RPMI8226 (cell line): Measurements from ENCODE around the gene USP10.

ENCODE experiments used
- DNase-seq: peaks from one replicate; pipeline ENCODE4 v3.0.0-alpha.2; 2015

USP10 gene

GRCh38 chr16:84753412-84754326, 53.9 kb downstream of the USP10 start:
- DNase-seq = no peak

DNA sequence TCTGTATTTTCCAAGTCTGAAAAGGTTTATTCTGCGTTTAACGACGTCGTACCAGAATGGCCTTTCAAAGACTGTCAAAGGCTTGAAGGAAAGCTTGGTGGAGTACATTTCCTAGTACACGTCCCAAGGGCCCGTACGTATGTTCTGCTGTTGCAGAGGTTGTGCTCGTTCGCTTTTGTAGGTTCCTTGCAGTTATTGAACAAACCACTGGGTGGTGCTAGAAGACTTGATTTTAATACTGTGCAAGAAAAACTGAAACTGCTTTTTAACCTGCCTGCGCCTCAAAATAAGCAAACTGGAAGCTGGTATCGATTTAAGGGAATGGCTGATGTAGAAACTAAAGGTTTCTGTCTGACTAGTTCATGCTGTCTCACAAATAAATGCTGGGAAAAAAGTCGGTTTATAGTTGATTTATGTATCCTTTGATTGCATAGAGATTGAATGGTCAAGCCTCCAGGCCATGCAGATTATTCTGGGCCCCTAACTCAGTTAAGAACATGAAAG, 54.6 kb downstream of the USP10 start:
- peak; percentile 74 for DNase-seq

DNA sequence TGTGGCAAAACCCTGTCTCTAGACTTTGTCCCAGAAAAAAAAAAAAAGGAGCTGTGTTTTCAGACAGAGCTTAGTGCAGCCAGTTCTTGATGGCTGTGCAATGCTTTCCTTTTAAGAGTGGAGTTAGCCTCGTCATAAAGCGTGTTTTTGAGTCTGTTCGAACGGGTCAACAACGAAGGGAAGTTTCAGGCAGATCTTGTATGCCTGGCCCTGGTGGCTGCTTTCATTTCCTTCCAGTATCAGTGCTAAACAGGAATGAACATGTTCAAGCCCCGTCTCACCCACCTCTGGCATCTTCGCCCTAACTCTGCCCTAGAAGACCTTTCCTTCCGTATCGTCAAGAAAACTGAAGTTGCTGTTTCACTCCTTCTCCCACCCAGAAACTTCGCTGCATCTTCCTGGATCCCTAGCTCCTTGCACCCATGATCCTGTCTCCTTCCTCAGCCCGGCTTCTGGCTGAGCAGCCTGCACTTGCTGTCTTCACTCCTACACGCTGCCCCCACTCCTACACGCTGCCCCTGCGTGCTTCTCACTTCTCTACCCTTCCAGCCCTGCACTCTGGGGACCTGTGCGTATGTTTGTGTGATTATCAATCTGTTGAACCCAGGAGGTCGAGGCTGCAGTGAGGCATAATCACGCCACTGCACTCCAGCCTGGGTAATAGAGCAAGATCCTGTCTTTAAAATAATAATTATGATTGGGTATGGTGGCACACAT, 55.3 kb downstream of the USP10 start:
- DNase-seq = no peak

DNA sequence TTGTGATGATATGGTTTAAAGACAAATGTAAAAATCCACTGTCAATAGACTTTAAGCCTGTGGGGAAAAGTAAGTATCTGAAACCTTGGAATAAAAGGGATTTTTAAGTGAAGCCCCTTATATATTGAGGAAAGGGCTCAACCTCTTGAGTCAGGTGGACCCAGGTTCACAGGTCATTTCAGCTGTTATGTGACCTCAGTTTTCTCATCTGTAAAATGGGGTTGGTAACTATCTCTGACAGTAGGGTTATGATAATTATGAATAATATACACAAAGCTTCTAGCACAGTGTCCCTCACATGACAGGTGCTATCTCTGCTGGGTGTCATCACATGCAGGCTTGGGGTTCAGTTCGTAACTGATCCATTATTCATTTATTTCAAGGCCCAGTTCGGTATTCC, 57.0 kb downstream of the USP10 start:
- no peak for DNase-seq

- no peak for DNase-seq
Measured at GRCh38 chr16:84758627-84759026, 58.8 kb downstream of the USP10 start.

DNA sequence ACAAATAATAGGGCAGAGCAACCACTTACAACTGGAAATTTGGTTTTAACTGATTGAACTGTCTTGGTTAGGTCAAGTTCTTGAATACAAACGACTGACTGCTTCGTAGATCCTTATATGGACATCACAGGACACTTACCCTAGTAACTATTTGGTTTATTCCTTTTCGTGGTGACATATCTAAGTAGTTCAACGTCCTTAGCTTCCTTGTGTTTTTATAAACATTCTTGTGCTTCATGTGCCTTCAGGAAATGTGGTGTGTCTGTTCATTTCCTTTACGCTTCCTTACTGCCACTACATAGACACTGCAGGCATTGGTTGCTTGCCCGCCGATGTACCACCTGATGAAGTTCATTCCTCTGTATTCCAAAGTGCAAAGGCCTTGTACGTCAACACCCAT, 59.3 kb downstream of the USP10 start:
- DNase-seq = no peak

DNA sequence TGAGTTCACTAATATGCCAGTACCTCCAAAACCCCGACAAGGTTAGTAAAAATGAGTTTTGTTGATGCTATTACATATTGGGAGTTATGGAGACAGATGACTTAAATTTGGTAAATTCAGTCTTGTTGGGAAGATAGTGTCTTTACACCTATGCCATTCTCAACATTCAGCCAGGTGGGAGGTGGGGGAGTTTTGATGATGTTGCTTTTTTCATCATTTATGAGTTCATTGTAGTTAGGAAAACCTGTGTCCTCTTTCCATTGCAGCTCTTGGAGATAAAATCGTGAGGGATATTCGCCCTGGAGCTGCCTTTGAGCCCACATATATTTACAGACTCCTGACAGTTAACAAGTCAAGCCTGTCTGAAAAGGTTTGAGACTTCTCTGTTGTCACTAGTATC, 60.1 kb downstream of the USP10 start:
- no peak for DNase-seq

DNA sequence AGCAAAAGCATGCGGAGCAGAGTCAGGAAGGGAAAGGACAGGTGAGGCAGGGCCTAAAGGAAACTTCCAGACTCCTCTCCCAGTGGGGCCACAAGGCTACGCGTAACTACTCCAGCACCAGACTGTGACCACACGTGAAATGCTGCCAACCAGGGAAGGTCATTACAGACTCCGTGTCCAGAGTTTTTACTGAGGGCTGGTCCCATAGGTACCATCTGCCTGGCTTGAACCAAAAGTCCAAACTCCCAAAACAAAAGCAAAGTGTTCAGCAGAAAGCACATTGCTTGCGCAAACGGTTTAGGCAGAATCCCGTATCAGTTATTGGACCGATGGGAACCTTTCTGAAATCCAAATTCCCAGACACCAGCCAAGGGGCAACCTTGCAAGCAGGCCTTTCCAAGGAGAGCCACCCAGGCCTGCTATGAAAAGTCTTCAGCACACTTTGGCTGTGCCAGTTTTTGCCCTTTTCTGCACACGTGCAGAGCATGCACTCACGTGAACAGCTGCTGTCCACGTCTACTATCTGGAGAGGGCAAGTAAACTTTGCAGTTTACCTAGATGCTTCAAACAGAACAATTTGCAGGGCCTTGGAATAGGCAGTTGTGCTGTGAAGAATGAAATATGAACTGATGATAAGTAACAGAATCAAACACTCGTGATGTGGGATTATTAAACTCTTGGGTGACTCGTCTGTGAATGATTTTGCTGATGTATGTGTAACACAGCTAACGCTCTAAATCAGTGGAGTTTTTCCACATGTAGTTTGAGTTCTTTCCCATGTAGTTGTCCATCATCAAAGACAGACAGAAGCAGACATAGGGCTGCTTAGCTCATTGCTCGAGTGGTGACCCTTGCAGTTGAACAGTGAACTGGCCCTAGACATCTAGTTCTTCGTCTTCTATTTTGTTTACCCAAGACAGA, 61.9 kb downstream of the USP10 start:
- no peak for DNase-seq

DNA sequence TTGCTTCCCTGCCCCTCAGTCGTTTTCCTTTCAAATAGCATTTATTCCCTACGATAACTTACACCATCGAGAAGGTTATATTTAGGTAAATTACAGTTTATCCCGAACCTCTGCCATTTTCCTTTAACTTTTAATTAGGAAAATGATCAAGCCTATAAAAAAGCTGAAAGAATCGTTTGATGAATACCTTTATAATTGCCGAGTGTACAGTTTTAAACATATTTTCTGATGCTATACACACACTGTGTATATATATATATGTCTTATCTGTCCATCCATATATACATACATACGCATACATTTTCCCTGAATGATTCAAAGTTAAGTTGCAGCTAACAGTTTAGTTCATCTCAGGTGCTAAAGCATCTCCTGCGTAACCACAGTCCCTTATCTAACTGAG, 63.4 kb downstream of the USP10 start:
- DNase-seq = no peak

DNA sequence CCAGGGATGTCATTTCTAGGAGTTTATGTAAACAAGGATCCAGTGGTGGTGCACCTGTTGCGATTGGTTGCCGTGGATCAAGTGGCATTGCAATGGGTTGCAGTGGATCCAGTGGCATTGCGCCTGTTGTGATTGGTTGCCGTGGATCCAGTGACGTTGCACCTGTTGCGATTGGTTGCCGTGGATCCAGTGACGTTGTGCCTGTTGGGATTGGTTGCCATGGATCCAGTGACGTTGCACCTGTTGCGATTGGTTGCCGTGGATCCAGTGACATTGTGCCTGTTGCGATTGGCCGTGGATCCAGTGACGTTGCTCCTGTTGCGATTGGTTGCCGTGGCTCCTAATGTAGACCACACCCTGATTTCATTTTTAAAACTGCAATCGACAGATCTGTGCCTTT, 63.8 kb downstream of the USP10 start:
- DNase-seq = no peak

GRCh38 chr16:84764970-84765369, 65.2 kb downstream of the USP10 start:
- DNase-seq = no peak

- DNase-seq = no peak
Measured at GRCh38 chr16:84765616-84766580, 66.1 kb downstream of the USP10 start.

DNA sequence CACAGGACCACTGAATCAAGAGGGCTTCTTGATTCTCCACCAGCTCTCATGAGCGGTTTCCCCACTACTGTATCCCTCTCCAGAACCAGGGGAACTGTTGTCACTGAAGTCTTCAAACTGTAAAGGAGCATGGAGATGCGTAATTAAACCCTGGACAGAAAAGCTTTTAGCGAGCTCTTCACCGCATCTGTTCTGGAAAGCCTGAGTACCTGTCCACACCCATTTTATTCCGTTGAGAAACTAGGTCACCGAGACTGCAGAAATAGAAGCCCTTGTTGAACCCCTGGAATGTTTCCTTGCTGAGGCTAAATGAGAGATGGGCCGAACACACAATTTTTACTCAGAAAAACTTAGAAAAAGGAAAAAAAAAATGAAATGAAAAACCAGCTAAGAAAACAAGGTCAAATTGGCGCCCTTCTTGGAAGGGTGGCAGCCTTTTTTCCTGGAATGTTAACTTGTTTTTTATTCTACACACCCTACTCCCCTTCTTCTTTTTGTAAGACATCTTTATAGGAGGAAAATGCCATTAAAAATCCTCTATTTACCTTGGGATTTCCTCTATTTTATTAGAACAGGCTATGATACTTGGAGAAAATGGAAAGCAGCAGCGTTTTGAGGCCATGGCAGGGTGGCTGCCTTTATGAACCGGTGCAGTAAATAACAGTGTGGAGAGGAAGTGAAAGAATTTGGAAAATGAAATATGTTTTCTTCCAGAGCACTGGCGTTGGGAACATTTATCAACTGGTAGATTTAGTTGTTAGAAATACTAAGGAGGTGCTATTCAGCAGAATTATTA, 67.4 kb downstream of the USP10 start:
- no peak for DNase-seq

DNA sequence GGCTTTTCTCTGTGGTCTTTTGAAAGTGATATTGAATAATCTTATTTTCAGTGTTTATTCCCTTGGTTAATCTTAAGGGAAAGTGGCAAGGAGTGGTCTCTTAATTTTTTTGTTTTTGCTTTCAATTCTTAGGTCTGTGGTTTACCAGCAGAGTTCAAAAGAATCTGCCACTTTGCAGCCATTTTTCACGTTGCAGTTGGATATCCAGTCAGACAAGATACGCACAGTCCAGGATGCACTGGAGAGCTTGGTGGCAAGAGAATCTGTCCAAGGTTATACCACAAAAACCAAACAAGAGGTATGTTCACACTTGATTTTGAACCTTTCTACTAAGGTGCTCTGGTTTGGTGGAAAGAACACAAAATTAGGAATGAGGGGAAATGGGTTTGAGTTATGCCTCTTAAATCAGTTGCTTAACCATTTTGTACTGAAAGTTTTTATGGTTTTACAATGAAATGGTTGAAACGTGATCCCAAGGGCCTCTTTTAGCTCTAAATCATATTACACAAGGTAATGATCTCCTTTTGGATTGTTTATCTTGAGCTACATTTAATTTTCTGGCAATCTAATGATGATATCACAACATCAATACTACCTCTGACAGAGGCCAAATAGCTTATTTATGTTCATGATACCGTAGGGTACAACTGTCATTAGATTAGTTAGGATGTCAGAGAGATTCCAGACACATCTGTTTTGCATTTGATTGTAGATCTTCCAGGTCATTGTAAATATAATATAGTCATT, 68.4 kb downstream of the USP10 start:
- no peak for DNase-seq

DNA sequence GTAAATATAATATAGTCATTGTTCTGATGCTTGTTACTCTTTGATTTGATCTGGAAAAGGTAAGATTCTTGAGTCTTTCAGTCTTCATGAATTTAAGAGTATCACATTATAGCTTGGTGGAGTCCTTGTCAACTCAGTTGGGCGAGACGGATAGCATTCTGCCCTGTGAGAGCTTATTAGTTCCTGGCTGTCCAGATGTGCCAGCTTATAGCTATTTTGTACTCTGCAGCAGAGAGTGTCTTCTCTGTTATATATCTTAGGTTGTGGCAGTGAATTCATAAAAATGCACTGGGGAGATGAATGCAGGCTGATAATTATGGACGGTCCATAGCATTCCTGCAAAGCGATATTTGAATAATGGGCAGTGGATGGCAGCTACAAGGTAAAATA, 69.0 kb downstream of the USP10 start:
- DNase-seq = no peak

DNA sequence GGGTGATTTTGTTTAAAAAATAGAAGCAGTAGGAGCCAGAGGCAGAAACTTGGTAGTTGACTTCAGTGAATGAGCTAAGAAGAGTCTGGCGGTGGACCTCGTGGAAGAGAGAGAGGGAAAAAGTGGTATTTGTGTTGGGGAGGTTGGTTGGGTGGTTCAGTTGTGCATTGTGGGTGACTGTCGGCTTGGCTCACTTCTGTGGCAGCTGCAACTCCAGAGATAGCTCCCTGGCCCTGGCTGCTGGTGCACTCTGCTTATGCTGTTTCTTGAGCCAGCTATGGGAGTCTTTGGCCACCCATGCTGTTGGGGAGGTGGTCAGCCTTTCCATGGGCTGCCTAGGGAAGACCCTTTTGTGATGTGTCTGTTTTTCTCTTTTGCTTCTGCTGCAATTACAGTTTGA, 69.6 kb downstream of the USP10 start:
- no peak for DNase-seq

DNA sequence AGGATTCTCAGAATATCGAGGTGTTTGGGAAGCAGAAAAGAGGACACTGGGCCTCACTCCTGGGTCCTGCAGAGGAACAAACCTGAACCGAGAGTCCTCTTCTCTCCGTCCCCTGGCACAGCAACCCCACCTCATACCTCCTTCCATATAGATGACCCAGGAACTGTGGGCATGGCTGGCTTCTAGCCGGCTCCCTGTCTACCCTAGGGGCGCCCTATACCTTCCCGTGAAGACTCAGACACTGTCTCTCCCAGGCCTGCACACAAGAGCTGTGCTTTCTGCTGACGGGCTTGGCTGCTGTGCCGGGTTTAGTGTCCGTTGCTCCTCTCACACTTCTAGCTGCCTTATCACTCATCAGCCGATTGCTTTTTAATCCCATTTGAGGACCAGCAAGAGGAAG, 73.5 kb downstream of the USP10 start:
- no peak for DNase-seq

DNA sequence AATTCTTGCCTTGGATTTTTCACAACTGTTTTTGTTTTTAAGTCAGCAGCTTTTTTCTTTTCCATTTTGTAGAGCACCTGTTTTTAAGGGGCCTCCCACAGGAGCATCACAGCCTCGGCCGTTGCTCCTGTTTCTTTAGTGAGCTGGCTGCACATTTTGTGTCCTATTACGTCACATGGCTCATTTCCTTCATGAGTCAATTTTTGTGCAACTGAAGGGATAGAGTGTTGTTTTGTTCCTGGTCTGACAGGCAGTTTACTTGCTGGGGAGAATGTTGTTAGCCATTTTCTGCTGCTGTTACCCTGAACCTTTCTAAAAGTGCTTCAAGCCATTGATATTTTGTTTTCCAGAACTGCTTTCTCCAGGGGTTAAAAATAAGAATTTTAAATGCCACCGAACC, 75.0 kb downstream of the USP10 start:
- no peak for DNase-seq

- DNase-seq = no peak
Measured at GRCh38 chr16:84775262-84775810, 75.5 kb downstream of the USP10 start.

GRCh38 chr16:84777435-84777834, 77.6 kb downstream of the USP10 start:
- no peak for DNase-seq
